NCI-H2227 (cell line): ENCODE data around the gene TEAD3.

Experiments used
- DNase-seq: peaks from one replicate; lab custom pipeline; 2025; ENCODE audit not compliant: unreplicated experiment; lab: John Stamatoyannopoulos, UW

TEAD3 gene

DNA sequence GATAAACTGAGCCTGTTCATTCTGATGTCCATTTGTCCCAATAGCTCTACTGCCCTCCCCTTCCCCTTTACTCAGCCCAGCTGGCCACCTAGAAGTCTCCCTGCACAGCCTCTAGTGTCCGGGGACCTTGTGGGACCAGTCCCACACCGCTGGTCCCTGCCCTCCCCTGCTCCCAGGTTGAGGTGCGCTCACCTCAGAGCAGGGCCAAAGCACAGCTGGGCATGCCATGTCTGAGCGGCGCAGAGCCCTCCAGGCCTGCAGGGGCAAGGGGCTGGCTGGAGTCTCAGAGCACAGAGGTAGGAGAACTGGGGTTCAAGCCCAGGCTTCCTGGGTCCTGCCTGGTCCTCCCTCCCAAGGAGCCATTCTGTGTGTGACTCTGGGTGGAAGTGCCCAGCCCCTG is 69.4 kb downstream of the TEAD3 start:
- DNase-seq: no peak

DNA sequence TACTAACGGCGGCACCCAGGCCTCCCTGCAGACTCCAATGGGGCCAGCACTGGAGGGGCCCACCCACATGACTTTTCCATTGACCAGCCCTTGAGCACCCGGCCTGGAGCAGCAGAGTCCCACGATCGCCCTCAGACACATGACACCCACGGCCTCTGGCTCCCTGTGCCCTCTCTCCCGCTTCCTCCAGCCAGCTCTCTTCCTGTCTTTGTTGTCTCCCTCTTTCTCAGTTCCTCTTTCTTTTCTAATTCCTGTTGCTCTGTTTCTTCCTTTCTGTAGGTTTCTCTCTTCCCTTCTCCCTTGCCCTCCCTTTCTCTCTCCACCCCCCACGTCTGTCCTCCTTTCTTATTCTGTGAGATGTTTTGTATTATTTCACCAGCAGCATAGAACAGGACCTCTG is 70.8 kb downstream of the TEAD3 start:
- no peak for DNase-seq

DNA sequence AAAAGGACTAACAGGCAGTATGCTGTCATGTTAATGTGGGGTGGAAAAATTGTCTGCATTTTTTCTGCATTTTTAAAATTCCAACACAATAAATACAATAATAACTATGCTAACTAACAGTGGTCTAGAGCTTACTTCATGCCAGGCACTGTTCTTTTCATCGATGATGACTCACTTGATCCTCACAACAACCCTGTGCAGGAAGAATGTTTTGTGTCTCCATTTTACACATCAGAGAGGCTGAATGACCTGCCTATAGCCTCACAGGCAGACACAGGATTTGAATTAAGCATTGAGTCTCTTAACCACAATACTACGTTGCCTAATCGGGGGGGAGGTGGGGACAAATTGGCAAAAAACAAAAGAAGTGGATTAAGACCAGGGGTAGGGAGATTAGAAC is 71.6 kb downstream of the TEAD3 start:
- DNase-seq: no peak
